CD14-positive monocyte (primary cell): ENCODE data around the gene MAD1L1. TPM values are rescaled to one million over a fixed set of nuclear protein-coding genes. Genes with fewer than 3 reads are reported as not detected.

Experiments used
- DNase-seq, 3 donors: peaks; one replicate each; pipeline ENCODE4 v3.0.0-alpha.2; 2011 to 2022
- H2AFZ ChIP-seq: 2 replicates; pipeline ENCODE4 v1.6.0; 2012; ENCODE audit warnings: mild to moderate bottlenecking, low read depth, low read length, inconsistent platforms; ENCODE audit not compliant: insufficient read depth, poor library complexity, severe bottlenecking
- H3K27ac ChIP-seq, 2 donors: 1 replicate in 1 of 2; 2 replicates in 1 of 2; pipeline ENCODE4 v1.5.1; 2012 to 2013; ENCODE audit warnings: low read length in 2 of 2, control low read depth in 1 of 2, inconsistent platforms in 1 of 2, low read depth in 1 of 2, mild to moderate bottlenecking in 1 of 2
- H3K27me3 ChIP-seq, 2 donors: one replicate each; pipeline versions ENCODE4 v1.6.0 to v1.6.1; 2011 to 2013; ENCODE audit warnings: low read length in 2 of 2; ENCODE audit not compliant: control insufficient read depth in 2 of 2, insufficient read depth in 2 of 2
- H3K36me3 ChIP-seq, 2 donors: replicated peaks in 1 of 2; 1 replicate in 1 of 2; 2 replicates in 1 of 2; pipeline versions ENCODE4 v1.5.1 to v1.6.1; 2012 to 2013; ENCODE audit warnings: low read length in 2 of 2, control low read depth in 1 of 2, inconsistent platforms in 1 of 2, mild to moderate bottlenecking in 1 of 2; ENCODE audit not compliant: insufficient read depth in 2 of 2, control insufficient read depth in 1 of 2
- H3K4me1 ChIP-seq, 2 donors: 1 replicate in 1 of 2; 2 replicates in 1 of 2; pipeline versions ENCODE4 v1.5.1 to v1.6.1; 2012 to 2013; ENCODE audit warnings: low read length in 2 of 2, control low read depth in 1 of 2, inconsistent platforms in 1 of 2, mild to moderate bottlenecking in 1 of 2, moderate library complexity in 1 of 2; ENCODE audit not compliant: insufficient read depth in 2 of 2, control insufficient read depth in 1 of 2
- H3K4me2 ChIP-seq: replicated peaks from 2 replicates; pipeline ENCODE3; 2012; ENCODE audit warnings: low read length, moderate library complexity, mild to moderate bottlenecking; ENCODE audit not compliant: poor library complexity, severe bottlenecking; ENCODE audit errors: extremely low read depth
- H3K4me3 ChIP-seq, 3 experiments: fragments of 200-600 bp in 1 of 3; sonication (generic) in 1 of 3; replicated peaks in 1 of 3; 1 replicate in 2 of 3; 2 replicates in 1 of 3; pipeline ENCODE4 v1.5.1; 2011 to 2013; ENCODE audit warnings: low read length in 3 of 3, mild to moderate bottlenecking in 3 of 3, control low read depth in 2 of 3, low read depth in 2 of 3, inconsistent platforms in 1 of 3, moderate library complexity in 1 of 3
- H3K79me2 ChIP-seq: 2 replicates; pipeline ENCODE4 v1.6.0; 2012; ENCODE audit warnings: mild to moderate bottlenecking, control low read depth, inconsistent platforms, low read length, moderate library complexity; ENCODE audit not compliant: insufficient read depth
- H3K9ac ChIP-seq: 2 replicates; pipeline ENCODE4 v1.6.0; 2017; ENCODE audit warnings: low read length, mild to moderate bottlenecking; ENCODE audit not compliant: insufficient read depth, poor library complexity, severe bottlenecking
- H3K9me3 ChIP-seq, 2 donors: replicated peaks in 1 of 2; 1 replicate in 1 of 2; 2 replicates in 1 of 2; pipeline versions ENCODE4 v1.5.1 to v1.6.1; 2012 to 2013; ENCODE audit warnings: low read length in 2 of 2, control low read depth in 1 of 2; ENCODE audit not compliant: control insufficient read depth in 1 of 2, insufficient read depth in 1 of 2
- H4K20me1 ChIP-seq: 2 replicates; pipeline ENCODE4 v1.6.0; 2012; ENCODE audit warnings: mild to moderate bottlenecking, low read length, control low read depth, moderate library complexity; ENCODE audit not compliant: insufficient read depth
- H3K27ac Mint-ChIP-seq, 7 donors: one replicate each; pipeline ENCODE4 v1.8.0; 2020; ENCODE audit warnings: mild to moderate bottlenecking in 7 of 7, mixed read lengths in 7 of 7, moderate library complexity in 6 of 7, inconsistent platforms in 2 of 7
- H3K27me3 Mint-ChIP-seq, 3 donors: one replicate each; pipeline ENCODE4 v1.8.0; 2021 to 2022; ENCODE audit warnings: low read depth in 3 of 3, mild to moderate bottlenecking in 3 of 3, mixed read lengths in 3 of 3, moderate library complexity in 3 of 3, inconsistent platforms in 1 of 3
- H3K36me3 Mint-ChIP-seq, 2 donors: one replicate each; pipeline ENCODE4 v1.8.0; 2020; ENCODE audit warnings: mixed read lengths in 2 of 2, inconsistent platforms in 1 of 2, mild to moderate bottlenecking in 1 of 2
- H3K4me1 Mint-ChIP-seq: one replicate; pipeline ENCODE4 v1.8.0; 2020; ENCODE audit warnings: mild to moderate bottlenecking, mixed read lengths
- H3K4me3 Mint-ChIP-seq, 2 donors: one replicate each; pipeline ENCODE4 v1.8.0; 2020; ENCODE audit warnings: mild to moderate bottlenecking in 2 of 2, mixed read lengths in 2 of 2, moderate library complexity in 1 of 2
- H3K9me3 Mint-ChIP-seq, 7 donors: one replicate each; pipeline ENCODE4 v1.8.0; 2020 to 2022; ENCODE audit warnings: mixed read lengths in 7 of 7, mild to moderate bottlenecking in 6 of 7, moderate library complexity in 6 of 7, inconsistent platforms in 2 of 7
- CTCF ChIP-seq: fragments of 200-600 bp; IDR thresholded peaks from one replicate; pipeline ENCODE4 v1.8.0; 2022; ENCODE audit warnings: antibody characterized with exemption, mild to moderate bottlenecking
- WGBS: methylation state at CpG from one replicate; pipeline ENCODE4 v1.1.5; 2013; ENCODE audit warnings: missing lambda C conversion rate; ENCODE audit not compliant: insufficient coverage; 5-methylcytosine and 5-hydroxymethylcytosine counted together
- intact Hi-C, 2 donors: fragments of 100-400 bp; cut with micrococcal nuclease; formaldehyde crosslinking; loops; one replicate each; pipeline versions ENCODE4 v1.15.0 to v1.15.1; 2023
- polyA plus RNA-seq, 3 donors: library from polyadenylated mRNA; depleted of rRNA in 1 of 3; unstranded in 2 of 3; stranded (reverse) in 1 of 3; fragments of 300-500 nt in 2 of 3; fragments of >200 nt in 1 of 3; fragmentation: Illumina TruSeq in 2 of 3; gene quantifications; 1 replicate in 2 of 3; 2 replicates in 1 of 3; pipeline ENCODE4 v1.2.3, GENCODE V29; 2012 to 2021

The MAD1L1 gene
- polyA plus RNA-seq, 3 donors: 22.0 to 39.4 (median 33.2) TPM

- H3K4me1 ChIP-seq: no peaks in the 10 kb centered on the region
- H3K27me3 ChIP-seq: no peaks in the 10 kb centered on the region
- H2AFZ ChIP-seq: no peak overlapping the region
- no peak for TF ChIP-seq CTCF
- no peaks in the 10 kb centered on the region for H4K20me1 ChIP-seq
- 100% methylated on average over 13 of the region's 13 CpGs for WGBS
- Mint-ChIP-seq H3K4me3 (no peak overlapping the region), H3K4me1 (peaks cover 6% of the 10 kb centered on the region), H3K36me3 (peaks cover 11 to 36% of the 10 kb centered on the region in 2 donors), H3K9me3 (peaks cover 0 to 2% (median 0%) of the 10 kb centered on the region in 7 donors), H3K27ac (no peak overlapping the region), H3K27me3 (peaks cover 1 to 4% (median 1%) of the 10 kb centered on the region in 3 donors)
- no peak overlapping the region for H3K9ac ChIP-seq
- H3K4me3 ChIP-seq: no peak overlapping the region
- H3K4me2 ChIP-seq: no peak overlapping the region
- H3K36me3 ChIP-seq: peaks cover 0 to 6% of the 10 kb centered on the region in 2 donors
- intact Hi-C loops: no loop called here
- no peaks in the 10 kb centered on the region for H3K79me2 ChIP-seq
- no peak for DNase-seq
- H3K9me3 ChIP-seq: no peaks in the 10 kb centered on the region
- H3K27ac ChIP-seq: no peak overlapping the region
Measured at GRCh38 chr7:2053395-2053794, 179.3 kb downstream of the MAD1L1 start.

- Mint-ChIP-seq H3K9me3 (peaks cover 0 to 2% (median 0%) of the 10 kb centered on the region in 7 donors), H3K4me1 (peaks cover 6% of the 10 kb centered on the region), H3K36me3 (peaks cover 11 to 38% of the 10 kb centered on the region in 2 donors), H3K27me3 (peaks cover 0 to 4% (median 1%) of the 10 kb centered on the region in 3 donors), H3K4me3 (no peak overlapping the region), H3K27ac (no peak overlapping the region)
- Histone ChIP-seq H3K4me2 (no peak overlapping the region), H3K9ac (no peak overlapping the region), H3K36me3 (peaks cover 0 to 6% of the 10 kb centered on the region in 2 donors), H3K27me3 (no peaks in the 10 kb centered on the region), H4K20me1 (no peaks in the 10 kb centered on the region), H3K4me3 (no peak overlapping the region), H3K4me1 (no peaks in the 10 kb centered on the region), H3K27ac (no peak overlapping the region), H2AFZ (no peak overlapping the region), H3K9me3 (no peaks in the 10 kb centered on the region), H3K79me2 (no peaks in the 10 kb centered on the region)
- DNase-seq: no peak
- 100% methylated on average over 8 of the region's 13 CpGs for whole genome bisulfite sequencing
- intact Hi-C loops: no loop called here
- no peak for TF ChIP-seq CTCF
Measured at GRCh38 chr7:2052657-2053048, 180.1 kb downstream of the MAD1L1 start.
